Hematopoietic multipotent progenitor cell treated with erythropoietin and hydrocortisone succinate and interleukin-3 and kit ligand, for 4 days (in vitro differentiated cells): ENCODE measurements around the gene IER5L.
A peak's percentile ranks its signal among the peaks of the same experiment; 100 is the strongest.

Experiments used
- DNase-seq: peaks from one replicate; pipeline ENCODE4 v3.0.0-alpha.2; 2015

The IER5L gene

DNA sequence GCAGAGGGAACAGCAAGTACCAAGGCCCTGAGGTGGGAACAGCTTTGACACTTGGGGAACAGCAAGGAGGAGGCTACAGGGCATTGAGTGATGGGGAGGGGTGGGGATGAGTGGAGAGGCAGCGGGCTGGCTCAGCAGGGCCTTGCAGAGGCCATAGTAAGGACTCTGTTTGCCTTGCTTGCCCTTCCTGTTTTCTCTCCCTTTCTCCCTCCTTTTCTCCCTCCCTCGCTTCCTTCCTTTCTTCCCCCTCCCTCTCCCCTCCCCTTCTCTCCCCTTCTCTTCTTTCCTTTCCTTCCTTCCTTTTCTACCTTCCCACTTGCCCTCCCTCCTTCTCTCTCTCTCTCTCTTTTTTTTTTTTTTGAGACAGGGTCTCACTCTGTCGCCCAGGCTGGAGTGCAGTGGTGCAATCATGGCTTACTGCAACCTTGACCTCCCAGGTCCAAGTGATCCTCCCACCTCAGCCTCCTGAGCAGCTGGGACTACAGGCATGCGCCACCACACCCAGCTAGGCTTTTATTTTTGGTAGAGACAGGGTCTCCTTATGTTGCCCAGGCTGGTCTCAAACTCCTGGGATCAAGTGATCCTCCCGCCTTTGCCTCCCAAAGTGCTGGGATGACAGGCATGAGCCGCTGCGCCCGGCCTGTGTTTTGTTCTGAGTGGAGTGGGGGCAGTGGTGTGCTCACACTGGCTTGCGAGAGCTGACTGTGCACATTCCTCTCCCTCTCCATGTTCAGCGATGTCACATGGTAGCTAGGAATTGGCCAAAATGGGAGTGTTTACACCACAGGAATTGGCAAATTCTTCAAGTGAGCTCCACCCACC, 17.1 kb downstream of the IER5L start:
- no peak for DNase-seq

DNA sequence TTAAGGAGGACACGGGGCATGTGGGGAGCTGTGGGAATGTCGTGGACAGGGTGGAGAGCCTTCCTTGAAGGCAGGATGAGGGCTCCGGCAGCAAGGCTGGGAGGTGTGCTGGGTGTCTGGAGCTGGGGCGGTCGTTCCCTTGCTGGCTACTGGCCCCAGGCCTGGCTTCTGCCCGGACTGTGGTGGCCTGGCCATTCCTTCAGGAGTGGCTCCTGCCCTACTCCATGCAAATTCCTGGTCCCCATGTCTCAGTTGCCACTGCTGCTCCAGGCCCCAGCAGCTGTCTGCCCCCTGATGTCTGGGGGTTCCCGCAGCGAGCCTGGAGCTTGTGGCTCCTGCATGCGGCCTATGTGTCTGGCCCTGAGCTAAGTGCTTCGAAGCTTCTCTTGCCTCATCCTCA, 21.9 kb downstream of the IER5L start:
- no peak for DNase-seq

DNA sequence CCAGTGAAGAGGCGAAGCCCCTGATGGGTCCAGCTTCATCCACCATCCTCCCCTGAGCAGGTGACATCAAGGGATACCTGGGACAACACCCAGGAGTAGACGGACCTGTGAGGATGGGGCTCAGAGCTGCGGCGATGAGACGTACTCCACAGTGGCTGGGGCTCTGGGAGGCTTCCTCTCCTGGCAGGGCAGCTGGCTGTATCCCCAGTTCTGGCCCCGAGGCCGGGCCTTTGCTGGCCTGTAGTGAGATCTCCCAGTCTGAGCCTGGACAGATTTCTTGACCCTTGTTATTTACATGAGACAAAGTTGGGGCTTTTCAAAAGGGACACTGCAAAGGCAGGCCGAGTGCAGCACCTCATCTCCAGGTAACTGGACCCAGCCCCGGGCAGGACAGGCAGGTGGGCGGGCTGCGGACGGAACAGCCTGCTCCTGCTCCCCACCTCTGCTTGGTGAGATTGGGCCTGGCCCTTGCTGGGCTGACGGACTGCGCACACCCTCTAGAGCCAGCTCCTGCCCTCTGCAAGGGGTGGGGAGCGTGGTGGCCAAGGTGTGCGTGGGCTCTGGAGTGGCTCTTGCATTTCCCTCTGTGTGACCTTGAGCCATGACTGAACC, 23.1 kb downstream of the IER5L start:
- no peak for DNase-seq

DNA sequence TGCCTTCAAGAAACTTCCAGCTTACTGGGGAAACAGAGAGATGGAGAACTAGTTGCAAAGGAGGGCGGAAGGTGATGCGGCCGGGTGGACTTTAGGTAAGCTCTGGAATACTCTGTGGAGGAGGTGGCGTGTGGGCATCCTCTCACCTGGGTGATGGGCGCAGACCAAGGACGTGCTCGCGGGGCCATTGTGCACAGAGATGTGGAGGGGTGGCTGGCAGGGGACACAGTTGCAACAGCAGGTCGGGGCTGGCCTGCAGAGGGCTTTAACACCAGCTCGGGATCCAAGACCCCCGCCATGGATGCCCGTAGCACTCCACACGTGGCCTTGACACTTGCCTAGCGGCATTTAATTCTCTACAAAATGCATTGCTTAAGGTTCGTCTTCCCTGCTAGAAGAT, 26.6 kb downstream of the IER5L start:
- DNase-seq: no peak

DNA sequence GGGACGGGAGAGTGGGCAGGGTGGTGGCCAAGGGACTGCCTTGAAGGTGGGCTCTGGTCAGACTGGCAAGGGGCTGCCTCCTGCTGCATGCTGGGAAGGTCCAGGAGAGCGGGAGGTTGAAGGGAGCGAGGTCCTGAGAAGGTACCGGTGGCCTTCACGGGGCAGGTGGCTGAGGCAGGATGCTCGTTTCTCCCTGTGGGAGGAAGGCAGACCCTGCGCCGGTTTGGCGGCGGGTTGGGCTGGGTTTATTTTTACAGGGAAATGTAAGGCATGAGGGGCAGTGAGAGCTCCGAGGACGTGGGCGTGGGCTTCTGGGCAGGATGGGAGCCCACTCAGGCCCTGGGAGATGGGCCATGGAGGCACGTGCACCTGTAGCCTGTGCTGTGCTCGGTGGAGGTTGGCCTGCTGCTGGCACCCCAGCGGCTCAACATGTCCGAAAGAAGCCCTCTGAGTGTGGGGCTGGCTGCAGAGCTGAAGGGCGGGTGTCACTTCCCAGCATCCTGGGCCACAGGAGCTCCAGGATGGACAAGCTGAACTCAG, 27.3 kb downstream of the IER5L start:
- DNase-seq: no peak

DNA sequence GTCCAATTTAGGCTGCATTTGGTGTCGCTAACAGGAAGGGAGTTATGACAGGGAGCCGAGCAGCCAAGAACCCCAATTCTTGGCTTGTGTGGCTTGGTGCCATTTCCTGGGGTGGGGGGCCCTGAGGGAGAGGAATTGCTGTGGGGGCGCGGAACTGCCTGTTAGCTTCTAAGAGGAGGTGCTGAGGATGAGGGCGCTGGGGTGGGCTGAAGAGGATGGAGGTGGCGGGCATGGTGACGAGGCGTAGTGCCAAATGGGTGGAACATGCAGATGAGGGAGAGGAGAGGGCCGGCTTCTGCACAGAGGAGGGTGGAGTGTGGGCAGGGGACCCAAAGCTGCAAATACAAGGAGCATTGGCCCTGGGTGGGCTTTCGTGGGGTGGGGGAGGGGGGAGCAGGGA, 27.9 kb downstream of the IER5L start:
- DNase-seq: no peak

DNA sequence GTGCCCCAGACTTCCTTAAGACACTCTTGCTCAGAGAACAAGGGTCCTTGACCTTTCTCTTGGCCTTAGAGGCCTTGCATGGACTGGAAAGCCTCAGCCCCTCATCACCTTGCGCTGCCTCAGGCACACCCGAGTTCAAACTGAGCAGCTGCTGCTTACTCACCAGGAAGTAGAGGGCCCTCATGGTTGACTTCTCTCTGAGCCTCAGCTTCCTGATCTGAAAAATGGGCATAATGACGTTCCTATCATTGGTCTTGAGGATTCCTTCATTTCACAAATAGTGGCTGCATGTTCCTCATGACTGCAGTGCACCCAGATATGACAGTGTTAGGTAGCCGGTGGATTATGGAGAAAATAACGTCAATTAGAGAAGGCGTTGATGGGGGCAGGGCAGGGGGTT, 28.6 kb downstream of the IER5L start:
- DNase-seq: no peak

DNA sequence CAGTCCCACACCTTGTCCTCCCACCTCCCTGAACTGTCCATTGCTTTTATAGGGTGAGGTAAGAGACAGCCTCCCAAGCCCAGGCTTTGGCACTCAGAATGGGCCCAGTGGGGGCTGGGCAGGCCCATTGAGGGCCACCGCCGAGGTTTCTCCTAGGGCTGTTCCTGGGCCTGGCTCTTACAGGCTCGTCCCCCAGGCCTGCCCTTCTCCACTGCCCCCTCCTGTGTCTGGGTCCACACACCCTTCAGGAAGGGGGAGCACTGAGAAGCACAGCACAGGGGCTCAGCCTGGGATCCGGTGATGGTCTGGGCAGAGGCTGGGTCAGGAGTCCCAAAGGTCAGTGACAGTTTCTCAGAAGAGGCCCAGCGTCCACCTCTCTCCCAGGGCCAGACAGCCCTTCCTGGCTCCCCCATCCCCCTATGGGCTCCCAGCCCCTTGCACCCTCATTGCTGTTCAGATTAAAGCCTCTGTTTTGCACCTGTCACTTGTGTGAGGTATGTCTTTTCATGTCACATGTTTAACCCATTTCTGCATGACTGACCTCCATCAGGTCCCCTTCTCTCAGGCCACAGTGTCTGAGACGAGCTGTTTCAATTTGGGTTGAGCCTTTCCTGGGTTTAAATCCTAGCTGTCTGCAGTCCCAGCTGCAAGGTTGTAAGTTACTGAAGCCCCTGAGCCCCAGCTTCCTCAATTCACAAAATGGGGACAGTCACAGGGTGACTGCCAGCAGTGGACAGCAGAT, 29.4 kb downstream of the IER5L start:
- no peak for DNase-seq

DNA sequence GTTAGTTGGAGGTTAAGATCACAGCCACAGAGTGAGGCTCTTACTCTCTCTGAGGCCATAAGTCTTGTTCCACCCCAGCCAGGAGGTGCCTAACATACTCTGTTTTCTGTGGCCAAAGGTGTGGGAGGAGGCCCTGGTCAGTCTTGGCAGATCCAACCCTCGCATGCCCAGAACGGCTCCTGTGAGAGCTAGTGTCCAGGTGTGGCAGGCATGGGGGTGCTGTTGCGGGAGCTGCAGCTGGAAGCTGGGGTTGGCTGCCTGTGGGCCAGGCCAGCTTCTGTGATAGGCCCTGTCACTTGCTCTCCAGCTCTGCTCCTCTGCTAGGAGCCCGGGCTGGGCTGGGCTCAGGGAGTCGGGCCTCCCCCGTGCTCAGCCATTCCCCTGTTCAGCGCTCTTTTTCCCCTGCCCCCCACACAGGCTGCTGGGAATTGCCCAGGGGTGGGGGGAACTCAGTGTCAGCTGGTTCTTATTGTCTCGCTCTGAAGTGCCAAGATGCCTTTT, 31.6 kb downstream of the IER5L start:
- DNase-seq: no peak

DNA sequence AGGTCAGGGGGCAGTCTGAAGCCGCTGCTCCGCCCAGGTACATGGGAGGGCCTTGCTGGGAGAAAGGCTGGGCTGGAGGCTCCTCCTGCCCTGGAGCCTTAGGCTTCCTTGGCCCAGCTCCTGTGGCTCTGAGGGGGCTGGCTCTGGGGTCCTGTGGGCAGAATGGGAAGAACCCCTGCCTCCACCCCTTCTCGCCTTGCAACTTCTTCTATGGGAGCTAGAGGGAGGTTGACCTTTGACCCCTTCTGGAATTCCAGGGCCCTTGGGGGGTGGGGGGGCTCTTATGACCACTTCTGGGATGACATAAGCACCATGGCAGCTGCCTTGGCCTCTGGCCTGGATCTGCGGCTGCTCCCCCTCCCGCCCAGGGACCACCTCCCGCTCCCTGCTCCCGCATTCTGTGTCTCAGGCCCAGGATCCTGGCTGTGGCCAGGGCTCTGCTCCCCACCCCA, 32.2 kb downstream of the IER5L start:
- DNase-seq: no peak

DNA sequence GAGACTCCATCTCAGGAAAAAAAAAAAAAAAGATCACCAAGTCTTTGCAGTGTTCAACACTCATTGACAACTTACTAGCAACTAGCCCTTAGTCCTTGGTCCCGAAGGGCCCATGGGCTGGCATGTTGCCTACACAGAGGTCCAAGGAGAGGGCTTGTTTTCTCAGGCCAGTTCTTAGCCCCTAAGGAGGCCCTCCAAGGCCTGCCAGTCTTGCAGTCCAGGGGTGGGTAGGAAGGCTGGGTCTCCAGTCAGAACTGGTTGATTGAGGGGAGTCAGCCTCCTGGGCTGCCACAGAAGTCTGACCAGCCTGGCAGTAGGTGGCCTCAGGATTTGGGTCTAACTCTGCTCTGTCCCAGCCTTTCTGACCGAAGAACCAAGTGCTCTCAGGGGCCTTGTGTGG, 32.7 kb downstream of the IER5L start:
- no peak for DNase-seq

DNA sequence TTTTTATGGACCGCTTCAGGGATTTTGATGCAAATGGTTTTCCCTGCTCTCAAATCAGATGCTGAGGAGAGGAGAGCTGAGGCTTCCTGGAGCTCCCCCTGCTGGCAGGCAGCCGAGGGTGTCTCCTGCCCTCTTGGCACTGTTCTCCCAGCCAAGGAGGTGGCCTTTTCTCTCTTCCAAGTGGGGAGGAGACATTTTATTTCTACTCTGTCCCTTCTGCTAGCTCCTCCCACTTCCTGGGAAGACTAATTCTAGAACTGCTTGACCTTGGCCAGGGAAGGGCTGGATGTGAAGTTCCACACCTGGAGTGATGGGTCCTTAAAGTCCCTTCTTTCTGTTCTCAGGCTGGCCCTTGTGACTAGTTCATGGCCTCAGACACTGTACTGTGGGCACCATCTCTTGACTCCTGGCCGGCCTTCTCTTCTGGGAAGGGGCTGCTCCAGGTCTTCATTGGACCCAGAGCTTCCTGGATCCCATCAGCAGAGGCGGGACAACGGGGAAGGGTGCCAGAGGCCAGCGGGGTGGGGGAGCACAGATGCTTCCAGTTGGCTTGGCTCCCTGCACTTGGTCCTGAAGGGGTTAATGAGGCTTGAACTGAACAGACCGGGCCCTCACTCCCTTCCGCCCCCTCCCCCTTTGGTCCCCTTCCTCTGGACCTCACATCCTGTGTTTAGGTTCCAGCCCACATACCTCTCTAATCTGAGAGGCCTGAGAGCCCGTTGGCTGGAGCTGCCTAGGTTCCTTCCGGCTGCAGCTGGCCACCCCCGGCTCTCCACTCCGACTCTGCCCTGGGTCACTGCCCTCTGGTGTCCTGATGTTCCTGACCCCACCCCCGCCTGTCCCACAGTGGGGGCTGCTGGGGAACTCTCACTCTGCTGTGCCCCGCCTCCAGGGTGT, 34.8 kb downstream of the IER5L start:
- DNase-seq: peak; percentile 86

DNA sequence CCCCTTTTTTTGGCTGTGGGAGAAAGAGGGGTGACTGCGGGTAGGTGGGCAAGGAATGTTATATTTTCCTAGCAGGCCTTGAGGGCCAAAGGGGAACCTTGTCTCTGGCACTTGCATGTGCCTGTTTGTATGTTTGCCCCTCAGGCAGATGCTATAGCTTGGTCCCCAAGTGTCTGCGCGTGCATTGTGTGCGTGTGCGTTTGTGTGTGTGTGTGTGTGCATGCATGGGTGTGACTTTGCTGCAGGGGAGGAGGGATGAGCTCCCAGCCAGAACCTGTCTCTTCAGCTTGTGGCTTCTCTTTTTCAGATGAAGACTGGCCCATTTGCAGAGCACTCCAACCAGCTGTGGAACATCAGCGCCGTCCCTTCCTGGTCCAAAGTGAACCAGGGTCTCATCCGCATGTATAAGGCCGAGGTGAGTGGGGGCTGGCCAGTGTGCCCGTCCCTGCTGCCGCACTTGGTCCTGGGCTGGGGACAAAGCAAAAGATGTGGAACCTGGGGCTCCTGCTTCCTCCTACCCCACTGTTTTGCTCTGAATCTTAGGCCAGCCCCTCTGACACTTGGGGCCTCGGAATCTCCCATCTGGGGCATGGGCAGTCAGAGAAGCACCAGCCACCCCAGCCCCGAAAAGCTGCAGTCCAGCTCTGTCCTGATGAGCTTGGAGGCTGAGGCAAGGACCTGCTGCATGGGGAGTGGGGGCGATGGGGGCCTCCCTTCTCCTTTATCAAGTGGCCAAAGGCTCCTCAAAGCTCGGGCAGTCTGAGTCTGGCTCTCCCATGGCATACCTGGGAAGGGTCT, 35.7 kb downstream of the IER5L start:
- no peak for DNase-seq

DNA sequence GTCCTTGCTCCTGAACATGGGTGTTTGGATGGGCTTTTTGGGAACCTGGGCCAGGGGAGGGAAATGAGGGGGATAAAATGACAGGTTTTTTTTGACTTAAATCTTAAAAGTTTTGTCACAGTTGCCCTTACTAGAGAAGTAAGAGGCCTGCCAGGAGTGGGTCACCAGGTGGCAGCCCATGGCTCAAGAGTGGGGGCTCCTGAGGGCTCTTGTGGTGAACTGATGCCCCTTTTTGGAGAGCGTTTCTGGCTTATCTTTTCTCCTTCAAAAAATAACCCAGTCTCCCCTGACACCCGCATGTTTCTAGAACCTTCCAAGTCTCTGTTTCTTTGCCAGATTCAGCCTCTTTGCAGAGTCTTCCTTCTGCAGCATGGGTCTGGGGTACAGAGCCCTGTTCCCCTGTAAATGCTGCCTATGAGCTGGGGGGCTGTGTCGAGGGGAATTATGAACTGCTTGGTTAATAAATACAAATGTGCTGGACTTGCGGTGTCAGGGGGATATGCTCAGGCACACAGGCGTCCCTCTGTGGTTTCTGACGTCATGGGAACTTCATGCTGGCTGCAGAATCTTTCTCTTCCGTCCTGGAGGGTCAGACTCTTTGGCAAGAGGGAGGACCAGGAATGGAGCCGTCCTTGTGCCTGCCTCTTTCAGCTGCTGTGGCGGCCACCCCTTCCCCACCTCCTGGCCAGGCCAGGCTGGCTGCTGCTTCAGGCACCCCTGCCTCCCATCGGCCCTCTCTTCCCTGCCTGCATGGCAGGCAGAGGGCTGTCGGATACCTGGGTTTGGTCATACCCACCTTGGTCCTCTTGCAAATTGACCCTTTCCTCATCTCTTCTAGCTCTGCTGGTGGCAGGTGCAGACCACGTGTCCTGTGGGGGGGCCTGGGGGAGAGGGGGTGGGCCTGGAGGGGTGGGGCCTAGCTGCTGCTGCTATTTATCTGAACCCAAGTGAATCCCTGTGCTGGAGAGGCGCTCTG, 36.7 kb downstream of the IER5L start:
- peak; percentile 81 for DNase-seq

DNA sequence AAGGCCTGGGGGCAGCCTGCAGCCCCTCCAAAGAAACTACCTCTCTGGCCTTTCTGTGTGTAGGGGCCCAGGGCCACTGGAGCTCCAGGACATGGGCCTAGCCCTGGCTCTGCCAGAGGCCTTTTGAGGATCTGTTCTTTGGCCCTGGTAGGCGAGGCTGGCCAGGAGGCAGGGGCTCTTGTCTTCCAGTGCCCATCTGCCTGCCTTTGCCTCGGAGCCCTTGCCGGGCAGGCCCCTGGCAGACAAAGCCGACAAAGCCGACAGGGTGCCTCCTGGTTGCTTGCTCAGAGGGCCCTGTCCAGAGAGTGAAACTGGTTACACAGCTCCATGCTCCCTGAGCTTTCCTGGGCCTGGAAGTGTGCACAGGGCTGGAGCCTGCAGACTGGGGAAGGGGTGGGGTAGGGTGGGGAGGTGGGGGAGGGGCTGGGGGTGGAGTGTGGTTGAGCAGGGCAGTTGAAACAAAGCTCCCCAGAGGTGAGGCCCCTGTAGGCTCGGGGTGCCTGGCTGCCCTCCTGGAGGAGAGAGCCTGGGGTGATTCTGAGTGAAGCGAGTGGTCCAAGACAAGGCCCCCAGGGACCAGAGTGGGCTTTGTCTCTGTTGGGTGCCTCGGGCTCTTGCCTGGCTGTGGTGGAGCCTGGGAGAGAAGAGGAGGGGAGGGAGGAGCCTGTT, 37.5 kb downstream of the IER5L start:
- peak; percentile 48 for DNase-seq

DNA sequence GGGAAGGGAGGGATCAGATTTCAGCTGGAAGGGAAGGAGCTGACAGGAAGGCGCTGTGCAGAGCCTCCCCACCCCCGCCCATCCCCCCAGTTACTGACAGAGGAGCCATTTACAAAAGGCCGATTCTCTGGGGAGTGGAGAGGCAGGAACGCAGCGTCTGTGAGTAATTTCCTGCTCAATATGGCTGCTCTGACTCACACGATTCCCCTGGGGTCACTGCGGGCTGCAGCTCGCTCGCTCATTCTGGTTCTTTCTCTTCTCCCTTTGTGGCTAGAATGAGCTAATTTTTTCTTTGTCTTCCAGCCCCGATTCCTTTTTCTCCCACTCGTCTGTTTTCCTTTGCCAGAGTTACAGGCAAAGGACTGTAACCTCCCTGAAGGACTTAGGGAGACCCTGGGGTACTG, 38.1 kb downstream of the IER5L start:
- peak; percentile 91 for DNase-seq

DNA sequence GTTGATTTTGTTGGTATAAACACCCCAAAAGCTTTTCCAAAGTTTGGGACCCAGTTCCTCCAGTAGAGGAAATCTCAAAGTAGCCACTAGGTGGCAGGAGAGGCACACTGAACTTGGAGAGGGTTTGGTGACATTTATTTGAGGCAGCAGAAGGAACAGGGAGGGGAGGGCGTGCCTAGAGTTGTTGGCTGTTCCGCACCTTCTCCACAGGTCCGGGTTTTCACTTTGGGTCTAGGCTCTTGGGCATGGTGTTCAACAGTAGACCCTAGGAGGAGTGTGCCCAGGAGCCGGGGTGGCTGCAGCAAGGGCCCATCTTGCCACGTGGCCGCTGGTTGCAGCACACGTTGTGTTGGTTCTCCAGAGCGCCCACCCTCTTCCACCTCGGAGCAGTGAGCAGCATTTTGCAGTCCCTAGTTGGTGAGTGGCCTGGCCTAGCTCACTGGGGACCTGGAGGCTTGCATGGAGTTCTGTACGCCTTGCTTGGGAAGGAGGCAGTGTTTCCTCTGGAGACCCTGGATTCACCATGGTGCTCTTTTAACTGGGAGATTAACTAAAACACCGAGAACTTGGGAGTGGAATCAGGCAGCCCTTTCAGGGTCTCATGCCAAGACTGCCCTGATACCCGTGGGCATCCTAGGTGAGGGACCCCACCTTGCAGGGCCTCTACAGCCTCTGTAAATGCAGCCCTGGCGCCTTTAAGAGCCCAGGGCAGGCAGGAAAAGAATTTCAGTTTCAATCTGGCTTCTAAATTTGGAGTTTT, 38.6 kb downstream of the IER5L start:
- DNase-seq: peak; percentile 93

DNA sequence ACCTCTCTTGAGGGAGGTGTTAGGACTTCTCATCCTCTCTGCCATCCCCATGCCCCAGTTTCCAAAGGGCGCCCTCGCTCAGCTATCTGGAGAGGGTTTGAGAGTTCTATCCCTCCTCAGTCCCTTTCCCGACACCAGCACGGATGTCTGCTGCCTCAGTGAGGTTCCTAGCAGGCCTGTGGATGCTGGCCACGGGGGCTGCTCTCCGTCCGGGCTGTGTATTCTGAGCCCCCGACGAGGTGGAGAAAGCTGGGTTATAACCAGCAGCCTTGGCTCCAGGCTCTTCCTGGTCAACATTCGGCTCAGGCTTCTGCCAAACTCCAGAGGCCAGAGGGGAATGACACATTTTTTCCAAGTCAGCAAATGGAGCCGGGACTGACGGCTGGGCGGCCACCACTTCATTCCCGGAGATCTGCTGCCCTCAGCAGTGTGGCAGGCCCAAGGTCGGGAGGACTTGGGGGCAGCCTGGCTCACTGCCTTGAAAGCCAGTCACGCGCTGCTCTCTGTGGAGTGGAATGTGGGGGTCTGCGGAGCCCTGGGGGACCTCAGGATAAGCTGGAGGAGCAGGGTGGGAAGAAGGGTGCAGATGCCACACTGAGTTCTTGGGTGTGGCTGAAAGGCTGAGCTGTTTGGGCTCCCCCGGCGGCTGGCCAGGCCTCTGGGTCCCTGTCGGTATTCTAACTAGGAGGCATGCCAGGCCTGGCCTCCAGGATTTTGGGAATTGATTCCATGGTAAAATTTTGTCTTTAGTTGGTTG, 39.4 kb downstream of the IER5L start:
- no peak for DNase-seq
